ENCODE data around the gene REXO4. TPM values are rescaled to one million over a fixed set of nuclear protein-coding genes. Genes with fewer than 3 reads are reported as not detected.

The REXO4 gene
- total and polyA plus RNA-seq, 9 of the 15 experiments (the other 6 are each of a cell fraction or from before 2014, with no cell fraction given): 3.4 to 72.9 (median 31.1) TPM

GRCh38 chr9:133385452-133385851, 32.4 kb downstream of the REXO4 start (continued):
- TF ChIP-seq ARID4B (CRISPR knock-in tag; IDR thresholded peaks at IDR 0.05): no peak
- no peak for TF ChIP-seq NR2C1 (IDR thresholded peaks at IDR 0.05)
- no peak for TF ChIP-seq NR2C1 (tag; IDR thresholded peaks at IDR 0.05)
- no peak for TF ChIP-seq TARDBP (IDR thresholded peaks at IDR 0.05)
- TF ChIP-seq CEBPB (tag; IDR thresholded peaks at IDR 0.05): no peak
- TF ChIP-seq GABPA (tag; conservative IDR thresholded peaks at IDR 0.05; ENCODE audit: low read depth): no peak
- no peak for TF ChIP-seq HCFC1 (IDR thresholded peaks at IDR 0.05; ENCODE audit: low read depth, low read length)
- TF ChIP-seq ZNF561 (CRISPR knock-in tag; conservative IDR thresholded peaks at IDR 0.05): no peak
- TF ChIP-seq ATF6 (CRISPR knock-in tag; IDR thresholded peaks at IDR 0.05): no peak
- no peak for TF ChIP-seq CBFB (CRISPR knock-in tag; IDR thresholded peaks at IDR 0.05)
- TF ChIP-seq ZNF280B (CRISPR knock-in tag; IDR thresholded peaks at IDR 0.05): no peak
- TF ChIP-seq ZNF77 (CRISPR knock-in tag; IDR thresholded peaks at IDR 0.05): no peak
